KMS-11 (cell line): ENCODE results near the gene HEXB.

ENCODE experiments used
- H2AFZ ChIP-seq: fragments of 200-600 bp; sonication (generic); 2 replicates; pipeline ENCODE4 v1.6.1; 2016; ENCODE audit warnings: antibody characterized with exemption, mixed run types, low read depth
- H3K27ac ChIP-seq: fragments of 200-600 bp; sonication (generic); 2 replicates; pipeline ENCODE4 v1.6.1; 2016; ENCODE audit warnings: mild to moderate bottlenecking, mixed run types
- H3K27me3 ChIP-seq: fragments of 200-600 bp; sonication (generic); 2 replicates; pipeline ENCODE4 v1.6.1; 2017; ENCODE audit warnings: mild to moderate bottlenecking, low read depth, mixed run types, moderate library complexity; ENCODE audit not compliant: insufficient read depth
- H3K36me3 ChIP-seq: fragments of 200-600 bp; sonication (generic); 2 replicates; pipeline ENCODE4 v1.6.1; 2017; ENCODE audit warnings: mild to moderate bottlenecking, mixed run types; ENCODE audit not compliant: insufficient read depth
- H3K4me1 ChIP-seq: fragments of 200-600 bp; sonication (generic); 2 replicates; pipeline ENCODE4 v1.6.1; 2016; ENCODE audit warnings: mild to moderate bottlenecking, low read depth, mixed run types; ENCODE audit not compliant: poor library complexity, severe bottlenecking
- H3K4me2 ChIP-seq: fragments of 200-600 bp; sonication (generic); 2 replicates; pipeline ENCODE4 v1.7.0; 2016; ENCODE audit warnings: mild to moderate bottlenecking, mixed run types
- H3K4me3 ChIP-seq: fragments of 200-600 bp; sonication (generic); IDR thresholded peaks from 2 replicates; pipeline ENCODE4 v1.6.1; 2017; ENCODE audit warnings: low read depth, low read length, mixed read lengths; ENCODE audit not compliant: insufficient read depth
- H3K79me2 ChIP-seq: fragments of 200-600 bp; sonication (generic); 2 replicates; pipeline ENCODE4 v1.6.1; 2016; ENCODE audit warnings: low read depth, mixed run types; ENCODE audit not compliant: insufficient read depth
- H3K9ac ChIP-seq: fragments of 200-600 bp; sonication (generic); 2 replicates; pipeline ENCODE4 v1.6.1; 2016; ENCODE audit warnings: mild to moderate bottlenecking, mixed run types
- H4K20me1 ChIP-seq: fragments of 200-600 bp; sonication (generic); 2 replicates; pipeline ENCODE4 v1.6.1; 2016; ENCODE audit warnings: mild to moderate bottlenecking, mixed run types; ENCODE audit not compliant: insufficient read depth
- TF ChIP-seq, protein P1 (sequence below): fragments of 200-600 bp; sonication (generic); conservative IDR thresholded peaks from 2 replicates; pipeline ENCODE4 v1.6.1; 2017; ENCODE audit warnings: low read depth, mild to moderate bottlenecking, antibody characterized with exemption, low read length, moderate library complexity, mixed read lengths

The HEXB gene

DNA sequence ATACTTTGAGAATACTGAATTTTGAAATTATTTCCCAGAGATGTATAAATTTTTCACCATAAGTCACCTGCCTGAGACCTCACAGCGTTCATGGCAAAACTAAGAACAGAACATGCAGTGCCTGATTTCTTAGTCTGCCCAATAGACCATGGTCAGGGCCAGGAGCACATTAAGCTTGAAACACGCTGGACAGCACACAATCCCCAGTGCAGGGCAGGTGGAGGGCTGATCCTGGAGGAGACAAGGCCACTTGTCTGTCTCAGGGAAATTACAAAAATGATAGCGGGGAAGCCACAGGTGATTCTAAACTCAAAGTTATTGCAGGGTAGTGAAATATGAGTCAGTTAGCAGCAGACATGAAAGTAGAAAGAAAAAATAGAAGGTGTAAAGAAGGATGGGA, 25.9 kb upstream of the HEXB start:
- H3K4me3 ChIP-seq, result no peak overlapping the region
- H3K27me3 ChIP-seq, result no peaks in the 10 kb centered on the region
- H3K27ac ChIP-seq, result no peak overlapping the region
- no peak overlapping the region for H2AFZ ChIP-seq
- TF ChIP-seq, protein P1, sequence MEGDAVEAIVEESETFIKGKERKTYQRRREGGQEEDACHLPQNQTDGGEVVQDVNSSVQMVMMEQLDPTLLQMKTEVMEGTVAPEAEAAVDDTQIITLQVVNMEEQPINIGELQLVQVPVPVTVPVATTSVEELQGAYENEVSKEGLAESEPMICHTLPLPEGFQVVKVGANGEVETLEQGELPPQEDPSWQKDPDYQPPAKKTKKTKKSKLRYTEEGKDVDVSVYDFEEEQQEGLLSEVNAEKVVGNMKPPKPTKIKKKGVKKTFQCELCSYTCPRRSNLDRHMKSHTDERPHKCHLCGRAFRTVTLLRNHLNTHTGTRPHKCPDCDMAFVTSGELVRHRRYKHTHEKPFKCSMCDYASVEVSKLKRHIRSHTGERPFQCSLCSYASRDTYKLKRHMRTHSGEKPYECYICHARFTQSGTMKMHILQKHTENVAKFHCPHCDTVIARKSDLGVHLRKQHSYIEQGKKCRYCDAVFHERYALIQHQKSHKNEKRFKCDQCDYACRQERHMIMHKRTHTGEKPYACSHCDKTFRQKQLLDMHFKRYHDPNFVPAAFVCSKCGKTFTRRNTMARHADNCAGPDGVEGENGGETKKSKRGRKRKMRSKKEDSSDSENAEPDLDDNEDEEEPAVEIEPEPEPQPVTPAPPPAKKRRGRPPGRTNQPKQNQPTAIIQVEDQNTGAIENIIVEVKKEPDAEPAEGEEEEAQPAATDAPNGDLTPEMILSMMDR, result no peak
- H3K4me2 ChIP-seq, result no peak overlapping the region
- no peaks in the 10 kb centered on the region for H3K36me3 ChIP-seq
- no peak overlapping the region for H3K9ac ChIP-seq
- no peaks in the 10 kb centered on the region for H3K79me2 ChIP-seq
- H4K20me1 ChIP-seq, result no peaks in the 10 kb centered on the region
- H3K4me1 ChIP-seq, result no peaks in the 10 kb centered on the region

DNA sequence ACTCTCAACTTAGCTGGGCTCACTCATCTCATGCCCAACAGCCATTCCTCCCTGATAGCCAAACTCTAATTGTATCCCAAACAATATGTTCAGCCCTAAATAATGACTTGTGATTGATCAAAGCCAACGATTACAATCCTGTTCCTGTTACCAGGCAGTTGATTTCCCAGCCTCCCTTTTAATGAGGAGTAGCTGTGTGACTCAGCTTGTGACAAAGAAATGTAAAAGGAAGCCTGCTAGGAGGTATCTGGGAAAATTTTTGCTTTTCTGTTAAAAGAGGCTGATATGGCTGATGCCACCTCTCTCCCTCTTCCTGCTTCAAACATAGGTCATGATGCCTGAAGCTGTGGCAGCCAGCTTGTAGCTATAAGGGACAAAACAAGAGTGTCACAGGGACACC, 24.9 kb upstream of the HEXB start:
- Histone ChIP-seq H3K9ac (no peak overlapping the region), H3K27me3 (no peaks in the 10 kb centered on the region), H3K79me2 (no peaks in the 10 kb centered on the region), H3K4me3 (no peak overlapping the region), H3K36me3 (no peaks in the 10 kb centered on the region), H3K4me1 (no peaks in the 10 kb centered on the region), H2AFZ (no peak overlapping the region), H3K4me2 (no peak overlapping the region), H4K20me1 (no peaks in the 10 kb centered on the region), H3K27ac (no peak overlapping the region)
- TF ChIP-seq, protein P1, result no peak

DNA sequence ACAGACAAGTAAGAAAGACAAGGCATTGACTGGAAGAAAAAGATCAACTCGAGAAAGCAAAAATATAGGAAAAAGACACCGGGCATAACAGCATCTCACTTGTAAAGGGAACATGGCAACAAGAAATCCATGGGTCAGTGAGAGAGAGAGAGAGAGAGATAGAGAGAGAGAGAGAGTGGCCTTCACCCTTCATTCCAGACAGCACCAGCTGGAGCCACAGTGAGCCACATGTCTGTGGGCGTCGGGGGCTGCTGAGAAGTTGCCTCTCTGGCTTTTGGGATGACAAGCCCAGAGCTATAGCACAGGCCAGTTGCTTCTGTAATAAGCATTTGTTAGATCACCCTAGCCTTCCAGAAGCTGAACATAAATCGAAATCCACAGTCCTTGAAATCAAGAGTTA, 24.2 kb upstream of the HEXB start:
- Histone ChIP-seq H3K27ac (no peak overlapping the region), H3K36me3 (no peaks in the 10 kb centered on the region), H2AFZ (no peak overlapping the region), H3K9ac (no peak overlapping the region), H4K20me1 (no peaks in the 10 kb centered on the region), H3K4me3 (no peak overlapping the region), H3K4me1 (no peaks in the 10 kb centered on the region), H3K27me3 (no peaks in the 10 kb centered on the region), H3K4me2 (no peak overlapping the region), H3K79me2 (no peaks in the 10 kb centered on the region)
- TF ChIP-seq, protein P1, result no peak

DNA sequence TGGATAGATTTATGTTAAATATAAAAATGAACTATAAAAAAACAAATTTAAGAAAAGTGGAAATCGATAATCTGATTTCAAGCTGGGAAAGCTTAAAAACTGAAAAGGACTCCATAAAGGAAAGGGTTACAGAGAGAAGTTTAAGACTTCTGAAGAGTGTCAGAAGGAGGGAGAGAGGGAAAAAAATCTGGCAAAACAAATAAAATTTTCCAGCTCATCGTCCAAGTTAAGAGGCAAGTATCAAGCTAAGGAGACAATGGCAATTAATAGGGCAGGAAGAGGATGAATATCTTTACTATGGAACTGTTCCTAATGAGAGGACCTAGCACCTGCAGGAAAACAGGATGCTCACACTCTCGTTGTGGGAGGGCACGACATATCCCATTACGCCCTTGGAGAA, 20.5 kb upstream of the HEXB start:
- Histone ChIP-seq H3K4me1 (no peaks in the 10 kb centered on the region), H4K20me1 (no peaks in the 10 kb centered on the region), H3K4me3 (no peak overlapping the region), H3K9ac (no peak overlapping the region), H3K36me3 (no peaks in the 10 kb centered on the region), H3K4me2 (no peak overlapping the region), H3K79me2 (no peaks in the 10 kb centered on the region), H3K27ac (no peak overlapping the region), H2AFZ (no peak overlapping the region), H3K27me3 (no peaks in the 10 kb centered on the region)
- TF ChIP-seq, protein P1, result no peak

DNA sequence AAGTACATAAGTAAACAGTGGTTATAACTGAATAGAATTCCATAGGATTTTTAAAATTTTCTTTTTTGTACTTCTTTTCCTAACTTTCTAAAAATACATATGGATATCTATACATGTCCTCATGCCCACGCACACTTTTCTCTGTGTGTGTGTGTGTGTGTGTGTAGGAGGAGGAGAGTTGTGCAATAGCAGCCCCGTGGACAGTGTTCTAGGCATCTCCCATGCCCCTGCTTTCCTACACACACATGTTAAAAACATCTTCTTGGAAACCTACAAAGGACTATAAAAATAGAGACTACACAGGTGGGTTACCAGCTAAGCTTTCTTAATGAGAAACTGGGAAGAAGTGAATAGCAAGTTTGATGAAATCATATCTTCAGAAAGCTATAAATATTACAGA, 19.8 kb upstream of the HEXB start:
- H3K27ac ChIP-seq, result no peak overlapping the region
- H3K4me3 ChIP-seq, result no peak overlapping the region
- no peak overlapping the region for H3K4me2 ChIP-seq
- H3K4me1 ChIP-seq, result no peaks in the 10 kb centered on the region
- H3K9ac ChIP-seq, result no peak overlapping the region
- no peak overlapping the region for H2AFZ ChIP-seq
- H3K27me3 ChIP-seq, result no peaks in the 10 kb centered on the region
- no peaks in the 10 kb centered on the region for H3K79me2 ChIP-seq
- TF ChIP-seq, protein P1, result no peak
- no peaks in the 10 kb centered on the region for H4K20me1 ChIP-seq
- no peaks in the 10 kb centered on the region for H3K36me3 ChIP-seq
